Endodermal cell (in vitro differentiated cells): ENCODE data around the gene HMCN2. TPM values are rescaled to one million over a fixed set of nuclear protein-coding genes. Genes with fewer than 3 reads are reported as not detected.

Experiments
- DNase-seq: peaks from one replicate; pipeline ENCODE4 v3.0.0-alpha.2; 2017
- H3K27ac ChIP-seq: 2 replicates; pipeline ENCODE4 v1.5.1; 2013; ENCODE audit warnings: mild to moderate bottlenecking, low read depth, low read length, moderate library complexity
- H3K27me3 ChIP-seq: 2 replicates; pipeline ENCODE4 v1.6.1; 2013; ENCODE audit warnings: mild to moderate bottlenecking, low read length, moderate library complexity; ENCODE audit not compliant: insufficient read depth, control insufficient read depth, poor library complexity, severe bottlenecking
- H3K36me3 ChIP-seq: 2 replicates; pipeline ENCODE4 v1.7.0; 2013; ENCODE audit warnings: mild to moderate bottlenecking, low read length, moderate library complexity; ENCODE audit not compliant: control insufficient read depth, insufficient read depth
- H3K4me1 ChIP-seq: one replicate; pipeline ENCODE4 v1.7.0; 2013; ENCODE audit warnings: low read length; ENCODE audit not compliant: control insufficient read depth, insufficient read depth
- H3K4me3 ChIP-seq: 2 replicates; pipeline ENCODE4 v1.5.1; 2013; ENCODE audit warnings: mild to moderate bottlenecking, low read length, moderate library complexity
- H3K9ac ChIP-seq: 2 replicates; pipeline ENCODE4 v1.6.1; 2013; ENCODE audit warnings: mild to moderate bottlenecking, low read length, moderate library complexity; ENCODE audit not compliant: poor library complexity, severe bottlenecking; ENCODE audit errors: extremely low read depth
- H3K9me3 ChIP-seq: 2 replicates; pipeline ENCODE4 v1.6.1; 2013; ENCODE audit warnings: mild to moderate bottlenecking, low read length, moderate library complexity; ENCODE audit not compliant: control insufficient read depth
- H3K27ac Mint-ChIP-seq: 2 replicates; pipeline ENCODE4 v1.8.0; 2020; ENCODE audit warnings: mixed read lengths
- H3K27me3 Mint-ChIP-seq: 2 replicates; pipeline ENCODE4 v1.8.0; 2021; ENCODE audit warnings: mild to moderate bottlenecking, mixed read lengths; ENCODE audit not compliant: insufficient read depth
- H3K36me3 Mint-ChIP-seq: 2 replicates; pipeline ENCODE4 v1.8.0; 2020; ENCODE audit warnings: low read depth, mixed read lengths
- H3K4me1 Mint-ChIP-seq: 2 replicates; pipeline ENCODE4 v1.8.0; 2020; ENCODE audit warnings: mixed read lengths
- H3K4me3 Mint-ChIP-seq: 2 replicates; pipeline ENCODE4 v1.8.0; 2020; ENCODE audit warnings: mild to moderate bottlenecking, moderate library complexity, mixed read lengths
- H3K9me3 Mint-ChIP-seq: 2 replicates; pipeline ENCODE4 v1.8.0; 2020; ENCODE audit warnings: mild to moderate bottlenecking, mixed read lengths
- CTCF ChIP-seq: fragments of 200-600 bp; sonication (generic); conservative IDR thresholded peaks from 2 replicates; pipeline ENCODE4 v1.5.0; 2021; ENCODE audit warnings: antibody characterized with exemption, mild to moderate bottlenecking
- WGBS, 2 experiments: methylation state at CpG; one replicate each; pipeline versions ENCODE4 v1.1.5 to v1.1.7; 2013; ENCODE audit warnings: missing lambda C conversion rate in 2 of 2, mixed read lengths in 1 of 2; ENCODE audit not compliant: insufficient coverage in 1 of 2, insufficient read length in 1 of 2; 5-methylcytosine and 5-hydroxymethylcytosine counted together
- total RNA-seq, 2 donors: library from RNA; stranded (reverse); fragmentation: NEBNext Ultra II Directional in 1 of 2; extraction: Animal tissue kit (Norgen Biotek cat#: 25700) in 1 of 2; gene quantifications; 2 replicates in 1 of 2; 3 replicates in 1 of 2; pipeline ENCODE4 v1.2.1, GENCODE V29; 2021

The HMCN2 gene
- total RNA-seq, 2 donors from 2014 or later = 3.3 to 3.9 TPM

- TF ChIP-seq CTCF = peak; percentile 13
- Histone ChIP-seq H3K9me3 (no peaks in the 10 kb centered on the region), H3K4me3 (no peak overlapping the region), H3K4me1 (no peaks in the 10 kb centered on the region), H3K36me3 (no peaks in the 10 kb centered on the region), H3K9ac (no peak overlapping the region), H3K27me3 (no peaks in the 10 kb centered on the region), H3K27ac (peak overlapping the region; percentile 32)
- Mint-ChIP-seq H3K36me3 (no peaks in the 10 kb centered on the region), H3K4me3 (no peak overlapping the region), H3K27me3 (peaks cover 4% of the 10 kb centered on the region), H3K4me1 (peaks cover 4% of the 10 kb centered on the region), H3K9me3 (no peaks in the 10 kb centered on the region), H3K27ac (no peak overlapping the region)
- 83 to 84% methylated on average over 7 to 14 of the region's 16 CpGs for WGBS, 2 experiments
- DNase-seq = no peak
These were observed 200.0 kb downstream of the HMCN2 start for GRCh38 chr9:130465383-130466096.

GRCh38 chr9:130466537-130467217 lies 201.1 kb downstream of the HMCN2 start:
- Histone ChIP-seq H3K9ac (no peak overlapping the region), H3K27me3 (no peaks in the 10 kb centered on the region), H3K9me3 (no peaks in the 10 kb centered on the region), H3K36me3 (no peaks in the 10 kb centered on the region), H3K4me1 (peaks cover 3% of the 10 kb centered on the region), H3K27ac (no peak overlapping the region), H3K4me3 (no peak overlapping the region)
- Mint-ChIP-seq H3K36me3 (no peaks in the 10 kb centered on the region), H3K4me1 (peaks cover 6% of the 10 kb centered on the region), H3K27me3 (peaks cover 4% of the 10 kb centered on the region), H3K27ac (no peak overlapping the region), H3K4me3 (no peak overlapping the region), H3K9me3 (no peaks in the 10 kb centered on the region)
- no peak for TF ChIP-seq CTCF
- DNase-seq = no peak
- 86% methylated on average over 20 of the region's 20 CpGs; no CpG with 5 or more reads in 1 of the 2 experiments for WGBS, 2 experiments

GRCh38 chr9:130467316-130467715 lies 201.8 kb downstream of the HMCN2 start:
- Mint-ChIP-seq H3K4me3 (no peak overlapping the region), H3K9me3 (no peaks in the 10 kb centered on the region), H3K27ac (no peak overlapping the region), H3K4me1 (peaks cover 7% of the 10 kb centered on the region), H3K36me3 (no peaks in the 10 kb centered on the region), H3K27me3 (peaks cover 4% of the 10 kb centered on the region)
- Histone ChIP-seq H3K27me3 (no peaks in the 10 kb centered on the region), H3K27ac (no peak overlapping the region), H3K9ac (no peak overlapping the region), H3K9me3 (no peaks in the 10 kb centered on the region), H3K4me3 (no peak overlapping the region), H3K36me3 (no peaks in the 10 kb centered on the region), H3K4me1 (peaks cover 8% of the 10 kb centered on the region)
- no peak for DNase-seq
- 54 to 60% methylated on average over 12 to 13 of the region's 13 CpGs for WGBS, 2 experiments
- TF ChIP-seq CTCF = no peak
